K562 (cell line): Measurements from ENCODE around the gene BOLL. TPM values are rescaled to one million over a fixed set of nuclear protein-coding genes. Genes with fewer than 3 reads are reported as not detected.

ENCODE experiments used
- ATAC-seq: fragments of 200-7000 bp; cut with Tn5 transposase; 3 replicates; pipeline ENCODE4 v1.9.1; 2020; ENCODE audit warnings: moderate library complexity
- BruUV-seq: library from RNA; stranded (reverse); fragments of 400-500 nt; replicated peaks from 2 replicates; lab custom pipeline; 2021; lab: Mats Ljungman, UMichigan
- CTCF ChIA-PET: fragments of 300-600 bp; formaldehyde crosslinking; extraction: SDS; loops from one replicate; lab custom pipeline; 2021; ENCODE audit warnings: low intra/inter-chr PET ratio; lab: Yijun Ruan, JAX
- POLR2A ChIA-PET: fragments of 300-600, 350-650 bp; sonication (Branson Sonifier 250); formaldehyde crosslinking; extraction: SDS; loops from one replicate; lab custom pipeline; 2021; ENCODE audit warnings: antibody characterized with exemption, inconsistent platforms; lab: Yijun Ruan, JAX
- DNase-seq, 4 experiments: peaks; one replicate each; pipeline versions ENCODE4 v3.0.0 to v3.0.0-alpha.2; 2011 to 2018; ENCODE audit warnings: low spot score in 3 of 4, mixed read lengths in 3 of 4; ENCODE audit errors: extremely low read depth in 1 of 4
- FAIRE-seq: peaks from 2 replicates; lab custom pipeline; 2011; peaks lifted over from hg19 to GRCh38; lab: Jason Lieb, UNC
- H2AFZ ChIP-seq: 2 replicates; pipeline ENCODE4 v1.6.0; 2011; ENCODE audit warnings: low read depth, low read length, control low read depth, inconsistent platforms
- H3K27ac ChIP-seq: fragments of 200-600 bp; 3 replicates; pipeline ENCODE4 v1.8.0; 2011; ENCODE audit warnings: low read depth, mild to moderate bottlenecking, control low read depth, inconsistent platforms, low read length, moderate library complexity, mixed read lengths; ENCODE audit errors: extremely low read depth
- H3K27me3 ChIP-seq, 2 experiments: fragments of 300-600 bp in 1 of 2; 2 replicates in 1 of 2; 3 replicates in 1 of 2; pipeline versions ENCODE4 v1.6.0 to v1.8.0; 2011; ENCODE audit warnings: inconsistent platforms in 2 of 2, low read length in 2 of 2, mild to moderate bottlenecking in 1 of 2, mixed read lengths in 1 of 2, moderate library complexity in 1 of 2; ENCODE audit not compliant: control insufficient read depth in 2 of 2, insufficient read depth in 2 of 2
- H3K36me3 ChIP-seq: fragments of 300-600 bp; 3 replicates; pipeline ENCODE4 v1.8.0; 2011; ENCODE audit warnings: mild to moderate bottlenecking, low read length, inconsistent platforms; ENCODE audit not compliant: control insufficient read depth, insufficient read depth
- H3K4me1 ChIP-seq, 2 experiments: fragments of 200-600 bp in 1 of 2; replicated peaks in 1 of 2; 2 replicates in 1 of 2; 3 replicates in 1 of 2; pipeline versions ENCODE4 v1.5.1 to v1.8.0; 2011; ENCODE audit warnings: inconsistent platforms in 2 of 2, low read length in 2 of 2, mild to moderate bottlenecking in 1 of 2, mixed read lengths in 1 of 2, moderate library complexity in 1 of 2; ENCODE audit not compliant: control insufficient read depth in 2 of 2, insufficient read depth in 2 of 2
- H3K4me2 ChIP-seq: 2 replicates; pipeline ENCODE4 v1.6.1; 2011; ENCODE audit warnings: low read length, control low read depth, inconsistent platforms, mixed read lengths; ENCODE audit not compliant: insufficient read depth
- H3K4me3 ChIP-seq: fragments of 200-600 bp; sonication (generic), shearing (Covaris generic); 2 replicates; pipeline ENCODE4 v1.5.1; 2016; ENCODE audit warnings: control low read depth, inconsistent platforms
- H3K79me2 ChIP-seq: fragments of 200-600 bp; 3 replicates; pipeline ENCODE4 v1.8.0; 2011; ENCODE audit warnings: low read length, inconsistent platforms; ENCODE audit not compliant: control insufficient read depth, insufficient read depth
- H3K9ac ChIP-seq, 2 experiments: 2 replicates each; pipeline versions ENCODE4 v1.6.0 to v1.6.1; 2011; ENCODE audit warnings: low read depth in 2 of 2, low read length in 2 of 2, control low read depth in 1 of 2, inconsistent platforms in 1 of 2, mild to moderate bottlenecking in 1 of 2, mixed read lengths in 1 of 2; ENCODE audit not compliant: insufficient read depth in 1 of 2
- H3K9me1 ChIP-seq: one replicate; pipeline ENCODE4 v1.6.0; 2011; ENCODE audit warnings: inconsistent platforms, mild to moderate bottlenecking, low read length, moderate library complexity; ENCODE audit not compliant: control insufficient read depth, insufficient read depth
- H3K9me3 ChIP-seq: replicated peaks from 2 replicates; pipeline ENCODE4 v1.5.1; 2011; ENCODE audit warnings: low read depth, low read length, inconsistent platforms; ENCODE audit not compliant: control insufficient read depth, insufficient read depth
- H4K20me1 ChIP-seq: replicated peaks from 2 replicates; pipeline ENCODE4 v1.6.1; 2011; ENCODE audit warnings: low read length, inconsistent platforms, mixed read lengths; ENCODE audit not compliant: control insufficient read depth, insufficient read depth
- CBX2 ChIP-seq: fragments of 200-600 bp; sonication (generic); IDR thresholded peaks from one replicate; pipeline ENCODE4 v1.6.1; 2012; ENCODE audit warnings: mild to moderate bottlenecking, low read length, inconsistent platforms; ENCODE audit not compliant: insufficient read depth, poor library complexity, severe bottlenecking
- CC2D1A ChIP-seq: fragments of 450-650 bp; IDR thresholded peaks from 2 replicates; pipeline ENCODE4 v1.6.1; 2017; ENCODE audit warnings: mild to moderate bottlenecking
- HMBOX1 ChIP-seq: sonication (generic); IDR thresholded peaks from 2 replicates; pipeline ENCODE4 v1.6.1; 2016
- RAD21 ChIP-seq, 2 experiments: fragments of 250-450 bp in 1 of 2; fragments of 450-650 bp in 1 of 2; sonication (Bioruptor Pico) in 1 of 2; formaldehyde crosslinking in 1 of 2; IDR thresholded peaks in 1 of 2; conservative IDR thresholded peaks in 1 of 2; 2 replicates each; pipeline versions ENCODE4 v1.4.0 to v1.8.0; 2020 to 2022; ENCODE audit warnings: mild to moderate bottlenecking in 2 of 2, moderate library complexity in 1 of 2
- RB1 ChIP-seq: fragments of 450-650 bp; IDR thresholded peaks from 2 replicates; pipeline ENCODE4 v1.6.1; 2017; ENCODE audit warnings: low read depth, mild to moderate bottlenecking
- SMC3 ChIP-seq: conservative IDR thresholded peaks from 2 replicates; pipeline ENCODE4 v1.6.1; 2011; ENCODE audit warnings: low read depth, low read length, improper control_type of control experiment; ENCODE audit not compliant: insufficient read depth
- TSC22D4 ChIP-seq: fragments of 450-650 bp; IDR thresholded peaks from 2 replicates; pipeline ENCODE4 v1.6.1; 2016; ENCODE audit warnings: missing genetic modification characterization, missing biosample characterization, control low read depth
- WGBS: fragments of 100-300 bp; shearing (Covaris generic); methylation state at CpG from one replicate; pipeline ENCODE4 v1.1.6; 2016; ENCODE audit warnings: low coverage, mixed read lengths; ENCODE audit not compliant: insufficient coverage; ENCODE audit errors: missing lambda C conversion rate; 5-methylcytosine and 5-hydroxymethylcytosine counted together
- in situ Hi-C: fragments of 300-500 bp; cut with MboI; formaldehyde crosslinking; loops from 4 replicates; pipeline ENCODE4 v1.15.0; 2018; ENCODE audit warnings: inconsistent platforms, mixed read lengths
- intact Hi-C: fragments of 100-400 bp; cut with micrococcal nuclease; formaldehyde crosslinking; loops from 2 replicates; pipeline ENCODE4 v1.14.2; 2022
- polyA plus RNA-seq, 8 experiments: library from polyadenylated mRNA; depleted of rRNA in 4 of 8; stranded (reverse) in 5 of 8; unstranded in 3 of 8; fragments of >200 nt; fragmentation: Nextera tagmentation in 2 of 8; fragmentation: Illumina TruSeq in 1 of 8; extraction: Ambion mirVana in 2 of 8; extraction: Trizol in 1 of 8; gene quantifications; 2 replicates each; pipeline versions ENCODE4 v1.2.1 to v1.2.3, GENCODE V29; 2011 to 2014; ENCODE audit warnings: inconsistent platforms in 1 of 8, missing spikeins in 1 of 8
- total RNA-seq, 7 experiments: library from RNA; depleted of rRNA in 6 of 7; stranded (reverse); fragments of >200 nt in 6 of 7; fragmentation: Illumina TruSeq in 2 of 7; extraction: Trizol in 2 of 7; gene quantifications; 2 replicates each; pipeline versions ENCODE4 v1.2.1 to v1.2.3, GENCODE V29; 2011 to 2021; ENCODE audit warnings: low replicate concordance in 1 of 7
- TF ChIP-seq, protein P1 (sequence below): fragments of 450-650 bp; formaldehyde crosslinking; IDR thresholded peaks from 2 replicates; pipeline ENCODE4 v1.4.0; 2020; ENCODE audit warnings: mild to moderate bottlenecking, moderate library complexity
- TF ChIP-seq, protein P2 (sequence below), 2 experiments: fragments of 450-650 bp; formaldehyde crosslinking in 1 of 2; IDR thresholded peaks; 2 replicates each; pipeline versions ENCODE4 v1.4.0 to v1.6.1; 2014 to 2020; ENCODE audit warnings: mild to moderate bottlenecking in 2 of 2, borderline replicate concordance in 1 of 2, low read depth in 1 of 2

The BOLL gene
- total and polyA plus RNA-seq, 9 of the 15 experiments (the other 6 are each of a cell fraction or from before 2014, with no cell fraction given), result 0.11 to 0.55 (median 0.19) TPM; not detected in 1

DNA sequence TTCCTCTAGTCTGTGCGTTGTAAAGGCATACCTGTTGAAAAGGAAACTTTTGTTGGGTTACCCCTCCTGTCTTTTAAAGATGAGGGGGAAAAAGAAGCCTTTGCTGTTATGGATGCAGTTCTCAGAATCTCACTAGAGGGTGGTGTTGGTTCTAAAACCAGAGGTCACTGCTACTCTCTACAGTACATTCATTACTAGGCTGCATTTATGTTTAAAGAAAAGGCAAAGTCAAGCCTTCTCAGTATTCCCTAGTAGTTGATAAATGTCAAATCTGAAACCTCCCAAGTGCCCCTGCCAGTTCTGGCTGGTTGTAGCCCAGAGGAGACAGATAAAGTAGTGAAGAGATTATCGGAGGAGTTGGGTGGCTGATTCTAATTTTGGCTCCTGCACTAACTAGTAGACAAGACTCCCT is 17.9 kb upstream of the BOLL start:
- ChIA-PET POLR2A (no interaction called here), CTCF (interaction anchor here (0.5 to 2.4 kb wide), 4 partner anchors 11 to 494 kb away, joined by 4 to 10 read pairs (median 6); no protein-coding TSS in a partner anchor)
- in situ Hi-C loops (loop anchor here (10.0 kb wide), 1 partner anchor 322 kb away; no protein-coding TSS in a partner anchor), intact Hi-C loops (loop anchor here (1.0 to 10.0 kb wide), 5 partner anchors 179 to 1652 kb away; partner anchors contain the start of gene SATB2)
- 0 out of 4 replicates have a peak overlapping the region, but pooled peaks of 1 of the 2 experiments have one; percentile 28 for H3K9ac ChIP-seq
- peak overlapping the region; percentile 63 for H2AFZ ChIP-seq
- no peaks in the 10 kb centered on the region for H4K20me1 ChIP-seq
- peak; percentile 78 for FAIRE-seq
- H3K4me1 ChIP-seq, result peaks cover 6 to 13% of the 10 kb centered on the region in 2 experiments; a peak in 4 of 5 replicates
- no TSS peak for BruUV-seq
- H3K9me1 ChIP-seq, result no peaks in the 10 kb centered on the region
- no peaks in the 10 kb centered on the region for H3K27me3 ChIP-seq
- whole genome bisulfite sequencing, result 7% methylated on average over 2 of the region's 2 CpGs
- H3K27ac ChIP-seq, result no peak overlapping the region
- H3K4me2 ChIP-seq, result no peak overlapping the region; the same call in 1 of the 2 replicates
- peak; percentile 34 for ATAC-seq
- H3K79me2 ChIP-seq, result peaks cover 44% of the 10 kb centered on the region
- H3K36me3 ChIP-seq, result no peaks in the 10 kb centered on the region
- H3K4me3 ChIP-seq, result no peak overlapping the region
- peak; percentile 25 to 69 (median 46) for DNase-seq
- no peaks in the 10 kb centered on the region for H3K9me3 ChIP-seq
- TF ChIP-seq HMBOX1, result peak; percentile 88
- TF ChIP-seq, protein P1, sequence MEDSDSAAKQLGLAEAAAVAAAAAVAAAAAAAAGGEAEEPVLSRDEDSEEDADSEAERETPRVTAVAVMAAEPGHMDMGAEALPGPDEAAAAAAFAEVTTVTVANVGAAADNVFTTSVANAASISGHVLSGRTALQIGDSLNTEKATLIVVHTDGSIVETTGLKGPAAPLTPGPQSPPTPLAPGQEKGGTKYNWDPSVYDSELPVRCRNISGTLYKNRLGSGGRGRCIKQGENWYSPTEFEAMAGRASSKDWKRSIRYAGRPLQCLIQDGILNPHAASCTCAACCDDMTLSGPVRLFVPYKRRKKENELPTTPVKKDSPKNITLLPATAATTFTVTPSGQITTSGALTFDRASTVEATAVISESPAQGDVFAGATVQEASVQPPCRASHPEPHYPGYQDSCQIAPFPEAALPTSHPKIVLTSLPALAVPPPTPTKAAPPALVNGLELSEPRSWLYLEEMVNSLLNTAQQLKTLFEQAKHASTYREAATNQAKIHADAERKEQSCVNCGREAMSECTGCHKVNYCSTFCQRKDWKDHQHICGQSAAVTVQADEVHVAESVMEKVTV (CRISPR knock-in tag), result peak; percentile 72
- TF ChIP-seq CBX2, result no peak
- TF ChIP-seq CC2D1A, result 0 out of 2 replicates have a peak, but pooled peaks have one; percentile 26
- TF ChIP-seq RB1, result peak; percentile 23; the same call in 1 of the 2 replicates
- no peak for TF ChIP-seq TSC22D4
- TF ChIP-seq, protein P2, sequence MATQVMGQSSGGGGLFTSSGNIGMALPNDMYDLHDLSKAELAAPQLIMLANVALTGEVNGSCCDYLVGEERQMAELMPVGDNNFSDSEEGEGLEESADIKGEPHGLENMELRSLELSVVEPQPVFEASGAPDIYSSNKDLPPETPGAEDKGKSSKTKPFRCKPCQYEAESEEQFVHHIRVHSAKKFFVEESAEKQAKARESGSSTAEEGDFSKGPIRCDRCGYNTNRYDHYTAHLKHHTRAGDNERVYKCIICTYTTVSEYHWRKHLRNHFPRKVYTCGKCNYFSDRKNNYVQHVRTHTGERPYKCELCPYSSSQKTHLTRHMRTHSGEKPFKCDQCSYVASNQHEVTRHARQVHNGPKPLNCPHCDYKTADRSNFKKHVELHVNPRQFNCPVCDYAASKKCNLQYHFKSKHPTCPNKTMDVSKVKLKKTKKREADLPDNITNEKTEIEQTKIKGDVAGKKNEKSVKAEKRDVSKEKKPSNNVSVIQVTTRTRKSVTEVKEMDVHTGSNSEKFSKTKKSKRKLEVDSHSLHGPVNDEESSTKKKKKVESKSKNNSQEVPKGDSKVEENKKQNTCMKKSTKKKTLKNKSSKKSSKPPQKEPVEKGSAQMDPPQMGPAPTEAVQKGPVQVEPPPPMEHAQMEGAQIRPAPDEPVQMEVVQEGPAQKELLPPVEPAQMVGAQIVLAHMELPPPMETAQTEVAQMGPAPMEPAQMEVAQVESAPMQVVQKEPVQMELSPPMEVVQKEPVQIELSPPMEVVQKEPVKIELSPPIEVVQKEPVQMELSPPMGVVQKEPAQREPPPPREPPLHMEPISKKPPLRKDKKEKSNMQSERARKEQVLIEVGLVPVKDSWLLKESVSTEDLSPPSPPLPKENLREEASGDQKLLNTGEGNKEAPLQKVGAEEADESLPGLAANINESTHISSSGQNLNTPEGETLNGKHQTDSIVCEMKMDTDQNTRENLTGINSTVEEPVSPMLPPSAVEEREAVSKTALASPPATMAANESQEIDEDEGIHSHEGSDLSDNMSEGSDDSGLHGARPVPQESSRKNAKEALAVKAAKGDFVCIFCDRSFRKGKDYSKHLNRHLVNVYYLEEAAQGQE (IDR thresholded peaks at IDR 0.05; ENCODE audit: borderline replicate concordance), result peak; percentile 76
- TF ChIP-seq, protein P2 (CRISPR knock-in tag; IDR thresholded peaks at IDR 0.05; ENCODE audit: low read depth), result no peak
- TF ChIP-seq RAD21 (CRISPR knock-in tag; conservative IDR thresholded peaks at IDR 0.05 in 1 of 2, IDR thresholded peaks at IDR 0.05 in 1 of 2), result peak; percentile 76 to 91
- peak; percentile 71 for TF ChIP-seq SMC3
